Ishikawa (cell line): ENCODE results near the gene NR2C2AP.

ENCODE experiments used
- CEBPB ChIP-seq: IDR thresholded peaks from 2 replicates; pipeline ENCODE4 v1.6.1; 2012
- CREB1 ChIP-seq: IDR thresholded peaks from 2 replicates; pipeline ENCODE4 v1.6.1; 2012; ENCODE audit warnings: low read depth
- EGR1 ChIP-seq: IDR thresholded peaks from 2 replicates; pipeline ENCODE4 v1.6.1; 2012
- EP300 ChIP-seq: IDR thresholded peaks from 2 replicates; pipeline ENCODE4 v1.6.1; 2012; ENCODE audit warnings: borderline replicate concordance
- FOXM1 ChIP-seq: IDR thresholded peaks from 2 replicates; pipeline ENCODE4 v1.6.1; 2012; ENCODE audit warnings: low read depth, borderline replicate concordance
- NFIC ChIP-seq: IDR thresholded peaks from 2 replicates; pipeline ENCODE4 v1.6.1; 2012
- RAD21 ChIP-seq: IDR thresholded peaks from 2 replicates; pipeline ENCODE4 v1.6.1; 2012; ENCODE audit warnings: low read depth
- TAF1 ChIP-seq: IDR thresholded peaks from 2 replicates; pipeline ENCODE4 v1.6.1; 2012; ENCODE audit warnings: low read depth, mild to moderate bottlenecking
- TEAD4 ChIP-seq: IDR thresholded peaks from 2 replicates; pipeline ENCODE4 v1.6.1; 2012
- YY1 ChIP-seq: IDR thresholded peaks from 2 replicates; pipeline ENCODE4 v1.6.1; 2012; ENCODE audit warnings: low read depth
- ZBTB7A ChIP-seq: IDR thresholded peaks from 2 replicates; pipeline ENCODE4 v1.6.1; 2012; ENCODE audit warnings: low read depth
- TF ChIP-seq, protein P1 (sequence below): IDR thresholded peaks from 2 replicates; pipeline ENCODE4 v1.6.1; 2012; ENCODE audit warnings: low read depth, mild to moderate bottlenecking
- TF ChIP-seq, protein P2 (sequence below): IDR thresholded peaks from 2 replicates; pipeline ENCODE4 v1.6.1; 2012

GRCh38 chr19:19181488-19181998, 21.7 kb downstream of the NR2C2AP start:
- no peak for TF ChIP-seq CREB1
- TF ChIP-seq EP300: no peak
- no peak for TF ChIP-seq EGR1
- TF ChIP-seq CEBPB: no peak
- TF ChIP-seq, protein P1, sequence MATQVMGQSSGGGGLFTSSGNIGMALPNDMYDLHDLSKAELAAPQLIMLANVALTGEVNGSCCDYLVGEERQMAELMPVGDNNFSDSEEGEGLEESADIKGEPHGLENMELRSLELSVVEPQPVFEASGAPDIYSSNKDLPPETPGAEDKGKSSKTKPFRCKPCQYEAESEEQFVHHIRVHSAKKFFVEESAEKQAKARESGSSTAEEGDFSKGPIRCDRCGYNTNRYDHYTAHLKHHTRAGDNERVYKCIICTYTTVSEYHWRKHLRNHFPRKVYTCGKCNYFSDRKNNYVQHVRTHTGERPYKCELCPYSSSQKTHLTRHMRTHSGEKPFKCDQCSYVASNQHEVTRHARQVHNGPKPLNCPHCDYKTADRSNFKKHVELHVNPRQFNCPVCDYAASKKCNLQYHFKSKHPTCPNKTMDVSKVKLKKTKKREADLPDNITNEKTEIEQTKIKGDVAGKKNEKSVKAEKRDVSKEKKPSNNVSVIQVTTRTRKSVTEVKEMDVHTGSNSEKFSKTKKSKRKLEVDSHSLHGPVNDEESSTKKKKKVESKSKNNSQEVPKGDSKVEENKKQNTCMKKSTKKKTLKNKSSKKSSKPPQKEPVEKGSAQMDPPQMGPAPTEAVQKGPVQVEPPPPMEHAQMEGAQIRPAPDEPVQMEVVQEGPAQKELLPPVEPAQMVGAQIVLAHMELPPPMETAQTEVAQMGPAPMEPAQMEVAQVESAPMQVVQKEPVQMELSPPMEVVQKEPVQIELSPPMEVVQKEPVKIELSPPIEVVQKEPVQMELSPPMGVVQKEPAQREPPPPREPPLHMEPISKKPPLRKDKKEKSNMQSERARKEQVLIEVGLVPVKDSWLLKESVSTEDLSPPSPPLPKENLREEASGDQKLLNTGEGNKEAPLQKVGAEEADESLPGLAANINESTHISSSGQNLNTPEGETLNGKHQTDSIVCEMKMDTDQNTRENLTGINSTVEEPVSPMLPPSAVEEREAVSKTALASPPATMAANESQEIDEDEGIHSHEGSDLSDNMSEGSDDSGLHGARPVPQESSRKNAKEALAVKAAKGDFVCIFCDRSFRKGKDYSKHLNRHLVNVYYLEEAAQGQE: no peak
- TF ChIP-seq RAD21: no peak
- TF ChIP-seq TEAD4: no peak
- TF ChIP-seq NFIC: no peak
- no peak for TF ChIP-seq TAF1
- TF ChIP-seq, protein P2, sequence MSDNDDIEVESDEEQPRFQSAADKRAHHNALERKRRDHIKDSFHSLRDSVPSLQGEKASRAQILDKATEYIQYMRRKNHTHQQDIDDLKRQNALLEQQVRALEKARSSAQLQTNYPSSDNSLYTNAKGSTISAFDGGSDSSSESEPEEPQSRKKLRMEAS: no peak
- no peak for TF ChIP-seq FOXM1
- TF ChIP-seq YY1: no peak
- no peak for TF ChIP-seq ZBTB7A
